GM18502 (cell line): ENCODE data around the gene ASB17.
"Not testable (repeated sequence)": the region's sequence is repeated elsewhere in the genome, so short reads cannot be mapped to it uniquely, and the experiment has no call there.

ENCODE experiments used
- ATAC-seq: cut with Tn5 transposase; IDR thresholded peaks from one replicate; pipeline ENCODE4 v1.9.1; 2021; ENCODE audit warnings: mild to moderate bottlenecking; ENCODE audit not compliant: unreplicated experiment, poor library complexity

The ASB17 gene

GRCh38 chr1:75932304-75932703 is at the start of gene ASB17:
Gene ASB17, minus strand, starts transcription at chr1:75932404. Its CDS starts 113 bp downstream, at chr1:75932291.
- no peak for ATAC-seq

GRCh38 chr1:75980972-75981897 is 49.0 kb upstream of the ASB17 start:
- peak; percentile 55 for ATAC-seq

- ATAC-seq: no peak
Observed at GRCh38 chr1:75970631-75971030, 38.4 kb upstream of the ASB17 start.

GRCh38 chr1:75969550-75969949 is 37.3 kb upstream of the ASB17 start:
- ATAC-seq: no peak

GRCh38 chr1:75967719-75968118 is 35.5 kb upstream of the ASB17 start:
- no peak for ATAC-seq

- ATAC-seq: no peak
Observed at GRCh38 chr1:75964760-75965408, 32.7 kb upstream of the ASB17 start.

GRCh38 chr1:75964110-75964759 is 32.0 kb upstream of the ASB17 start:
- not testable (repeated sequence) for ATAC-seq

GRCh38 chr1:75954586-75954985 is 22.4 kb upstream of the ASB17 start:
- no peak for ATAC-seq

GRCh38 chr1:75953461-75953860 is 21.3 kb upstream of the ASB17 start:
- ATAC-seq: no peak

GRCh38 chr1:75952016-75952415 is 19.8 kb upstream of the ASB17 start:
- ATAC-seq: no peak

- no peak for ATAC-seq
Observed at GRCh38 chr1:75950176-75950575, 18.0 kb upstream of the ASB17 start.

GRCh38 chr1:75943037-75943436 is 10.8 kb upstream of the ASB17 start:
- not testable (repeated sequence) for ATAC-seq

- ATAC-seq: peak; percentile 78
Observed at GRCh38 chr1:75937034-75937433, 4.8 kb upstream of the ASB17 start.

- ATAC-seq: no peak
Observed at GRCh38 chr1:75922698-75923097, 9.5 kb downstream of the ASB17 start.

- ATAC-seq: no peak
Observed at GRCh38 chr1:75916834-75917233, 15.4 kb downstream of the ASB17 start.

GRCh38 chr1:75908717-75909152 is 23.5 kb downstream of the ASB17 start:
- peak; percentile 81 for ATAC-seq

GRCh38 chr1:75901371-75901770 is 30.8 kb downstream of the ASB17 start:
- no peak for ATAC-seq

GRCh38 chr1:75884437-75884836 is 47.8 kb downstream of the ASB17 start:
- no peak for ATAC-seq

- no peak for ATAC-seq
Observed at GRCh38 chr1:75879985-75880384, 52.2 kb downstream of the ASB17 start.

- ATAC-seq: no peak
Observed at GRCh38 chr1:75870951-75871350, 61.3 kb downstream of the ASB17 start.
